ENCODE measurements around the gene TMEM205.

Gene TMEM205

GRCh38 chr19:11324079-11324661 lies 21.9 kb downstream of the TMEM205 start:
- no peak overlapping the region for H3K4me3 ChIP-seq (ENCODE audit: insufficient read depth, low read length, poor library complexity, severe bottlenecking)
- H3K9me3 ChIP-seq (ENCODE audit: insufficient read depth, low read length): no peaks in the 10 kb centered on the region
- no peak for TF ChIP-seq EZH2phosphoT487 (conservative IDR thresholded peaks at IDR 0.05; ENCODE audit: low read length)
- H3K27ac ChIP-seq (ENCODE audit: low read depth, low read length): no peak overlapping the region
- no peak overlapping the region for H3K9ac ChIP-seq (ENCODE audit: low read length)
- no peaks in the 10 kb centered on the region for H3K79me2 ChIP-seq (ENCODE audit: insufficient read depth, low read length)
- no peaks in the 10 kb centered on the region for H3F3A ChIP-seq (ENCODE audit: insufficient read depth)
- no peak overlapping the region for H3K4me2 ChIP-seq (ENCODE audit: low read depth, low read length, poor library complexity, severe bottlenecking)
- H2AFZ ChIP-seq (ENCODE audit: low read depth, low read length, severe bottlenecking): no peak overlapping the region
- no peaks in the 10 kb centered on the region for H4K20me1 ChIP-seq (ENCODE audit: low read depth, low read length)
- no peaks in the 10 kb centered on the region for H3K36me3 ChIP-seq (ENCODE audit: low read length)
- no peaks in the 10 kb centered on the region for H3K9me2 ChIP-seq (replicated peaks; ENCODE audit: insufficient read depth, low read length)
- H3K27me3 ChIP-seq (ENCODE audit: low read length): no peaks in the 10 kb centered on the region

- Histone ChIP-seq H3K79me2 (ENCODE audit: insufficient read depth, low read length) (no peaks in the 10 kb centered on the region), H3K4me3 (ENCODE audit: insufficient read depth, low read length, poor library complexity, severe bottlenecking) (no peak overlapping the region), H3K27me3 (ENCODE audit: low read length) (no peaks in the 10 kb centered on the region), H3K9ac (ENCODE audit: low read length) (no peak overlapping the region), H2AFZ (ENCODE audit: low read depth, low read length, severe bottlenecking) (no peak overlapping the region), H4K20me1 (ENCODE audit: low read depth, low read length) (no peaks in the 10 kb centered on the region), H3K36me3 (ENCODE audit: low read length) (no peaks in the 10 kb centered on the region), H3K9me3 (ENCODE audit: insufficient read depth, low read length) (no peaks in the 10 kb centered on the region), H3K9me2 (replicated peaks; ENCODE audit: insufficient read depth, low read length) (no peaks in the 10 kb centered on the region), H3K27ac (ENCODE audit: low read depth, low read length) (no peak overlapping the region), H3K4me2 (ENCODE audit: low read depth, low read length, poor library complexity, severe bottlenecking) (no peak overlapping the region), H3F3A (ENCODE audit: insufficient read depth) (no peaks in the 10 kb centered on the region)
- TF ChIP-seq EZH2phosphoT487 (conservative IDR thresholded peaks at IDR 0.05; ENCODE audit: low read length): no peak
- TF ChIP-seq CTCF (IDR thresholded peaks at IDR 0.05; ENCODE audit: insufficient read depth, low read length, poor library complexity, severe bottlenecking): no peak
Observed at GRCh38 chr19:11323601-11324078, 22.4 kb downstream of the TMEM205 start.

- Histone ChIP-seq H3K9me3 (ENCODE audit: insufficient read depth, low read length) (no peaks in the 10 kb centered on the region), H3K4me3 (ENCODE audit: insufficient read depth, low read length, poor library complexity, severe bottlenecking) (no peak overlapping the region), H3K9me2 (replicated peaks; ENCODE audit: insufficient read depth, low read length) (no peaks in the 10 kb centered on the region), H4K20me1 (ENCODE audit: low read depth, low read length) (no peaks in the 10 kb centered on the region), H3K4me2 (ENCODE audit: low read depth, low read length, poor library complexity, severe bottlenecking) (no peak overlapping the region), H3K27ac (ENCODE audit: low read depth, low read length) (no peak overlapping the region), H3K9ac (ENCODE audit: low read length) (no peak overlapping the region), H2AFZ (ENCODE audit: low read depth, low read length, severe bottlenecking) (no peak overlapping the region), H3F3A (ENCODE audit: insufficient read depth) (no peaks in the 10 kb centered on the region), H3K79me2 (ENCODE audit: insufficient read depth, low read length) (no peaks in the 10 kb centered on the region), H3K27me3 (ENCODE audit: low read length) (no peaks in the 10 kb centered on the region), H3K36me3 (ENCODE audit: low read length) (no peaks in the 10 kb centered on the region)
- no peak for TF ChIP-seq CTCF (IDR thresholded peaks at IDR 0.05; ENCODE audit: insufficient read depth, low read length, poor library complexity, severe bottlenecking)
- TF ChIP-seq EZH2phosphoT487 (conservative IDR thresholded peaks at IDR 0.05; ENCODE audit: low read length): no peak
Observed at GRCh38 chr19:11322269-11323024, 23.6 kb downstream of the TMEM205 start.

Data from SU-DHL-6 (cell line).